ENCODE measurements around the gene WRAP73.

Gene WRAP73, protein sequence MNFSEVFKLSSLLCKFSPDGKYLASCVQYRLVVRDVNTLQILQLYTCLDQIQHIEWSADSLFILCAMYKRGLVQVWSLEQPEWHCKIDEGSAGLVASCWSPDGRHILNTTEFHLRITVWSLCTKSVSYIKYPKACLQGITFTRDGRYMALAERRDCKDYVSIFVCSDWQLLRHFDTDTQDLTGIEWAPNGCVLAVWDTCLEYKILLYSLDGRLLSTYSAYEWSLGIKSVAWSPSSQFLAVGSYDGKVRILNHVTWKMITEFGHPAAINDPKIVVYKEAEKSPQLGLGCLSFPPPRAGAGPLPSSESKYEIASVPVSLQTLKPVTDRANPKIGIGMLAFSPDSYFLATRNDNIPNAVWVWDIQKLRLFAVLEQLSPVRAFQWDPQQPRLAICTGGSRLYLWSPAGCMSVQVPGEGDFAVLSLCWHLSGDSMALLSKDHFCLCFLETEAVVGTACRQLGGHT

GRCh38 chr1:3649342-3650247 lies at the start of gene WRAP73:
Gene WRAP73 (minus strand): TSS chr1:3650103. CDS start chr1:3649999, 104 bp downstream.
- peak; percentile 83 for DNase-seq (ENCODE audit: low spot score)

DNA sequence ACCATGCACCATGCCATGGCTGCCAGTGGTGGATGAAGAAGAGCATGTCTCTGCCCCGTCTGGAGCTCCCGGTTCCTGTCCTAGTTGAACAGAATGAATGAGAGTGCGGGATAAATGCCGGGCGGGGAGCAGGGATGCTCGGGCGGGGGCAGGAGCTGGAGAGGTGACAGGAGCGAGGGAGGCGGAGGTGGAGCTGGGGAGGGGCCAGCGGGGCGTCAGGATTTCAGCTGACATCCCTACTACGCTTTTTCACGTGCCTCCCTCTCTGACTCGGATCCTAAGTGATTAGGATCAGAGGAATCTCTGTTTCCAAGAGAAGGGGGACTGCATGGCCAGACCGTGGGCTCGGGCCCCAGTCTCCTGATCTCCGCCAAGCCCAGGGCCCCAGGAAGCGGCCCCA lies 49.7 kb upstream of the WRAP73 start:
- DNase-seq (ENCODE audit: low spot score), result no peak

DNA sequence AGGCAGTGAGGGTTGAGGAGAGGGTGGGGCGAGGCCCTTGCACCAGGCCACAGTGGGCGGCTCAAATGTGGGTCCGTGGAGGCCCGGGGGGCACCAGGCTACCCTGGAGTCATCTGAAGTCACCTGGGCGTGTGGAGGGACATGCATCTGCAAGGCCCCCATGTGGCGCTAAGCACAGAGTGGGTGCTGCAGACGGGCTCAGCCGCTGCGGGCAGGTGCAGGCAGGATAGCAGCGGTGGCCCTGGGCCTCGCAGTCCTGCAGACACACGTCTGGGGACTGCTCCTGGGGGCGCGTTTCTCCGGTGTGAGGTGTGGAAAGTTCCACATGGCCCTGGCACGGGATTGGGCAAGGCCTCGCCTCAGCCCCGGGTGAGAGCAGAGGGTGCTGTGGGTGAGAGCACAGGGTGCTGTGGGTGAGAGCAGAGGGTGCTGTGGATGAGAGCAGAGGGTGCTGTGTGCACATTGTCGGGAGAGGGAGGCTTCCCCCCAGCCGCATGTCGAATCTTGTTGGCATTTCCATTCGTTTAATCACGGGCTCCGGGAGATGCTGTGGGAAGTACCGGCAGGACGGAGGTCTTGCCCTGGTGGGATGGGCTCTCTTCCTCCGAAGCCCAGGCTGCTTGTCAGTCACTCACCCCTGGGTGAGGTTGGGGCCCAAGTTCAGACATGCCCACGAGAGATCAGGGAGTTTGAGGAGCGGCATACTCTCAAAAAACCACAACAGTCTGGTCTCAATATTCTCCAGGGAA lies 48.9 kb upstream of the WRAP73 start:
- DNase-seq (ENCODE audit: low spot score), result no peak

DNA sequence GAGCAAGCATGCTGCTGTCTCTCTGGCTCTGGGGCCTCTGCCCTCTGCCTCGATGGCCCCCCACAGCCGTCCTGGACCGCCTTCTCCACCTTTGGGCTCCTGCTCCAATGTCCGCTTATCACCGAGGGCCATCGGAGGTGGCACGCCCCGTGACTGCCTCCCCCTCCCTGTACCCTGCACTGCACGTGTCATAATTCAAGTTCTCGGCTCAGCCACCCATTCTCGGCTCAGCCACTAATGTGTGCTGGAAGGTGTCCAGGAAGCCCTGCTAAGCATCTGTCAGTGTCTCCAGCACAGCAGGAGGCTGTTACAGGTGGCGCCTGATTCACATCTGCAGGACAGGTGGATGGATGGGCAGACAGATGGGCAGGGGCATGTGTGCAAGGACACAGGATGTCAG lies 47.9 kb upstream of the WRAP73 start:
- no peak for DNase-seq (ENCODE audit: low spot score)

GRCh38 chr1:3697104-3697503 lies 47.2 kb upstream of the WRAP73 start:
- DNase-seq (ENCODE audit: low spot score), result no peak

DNA sequence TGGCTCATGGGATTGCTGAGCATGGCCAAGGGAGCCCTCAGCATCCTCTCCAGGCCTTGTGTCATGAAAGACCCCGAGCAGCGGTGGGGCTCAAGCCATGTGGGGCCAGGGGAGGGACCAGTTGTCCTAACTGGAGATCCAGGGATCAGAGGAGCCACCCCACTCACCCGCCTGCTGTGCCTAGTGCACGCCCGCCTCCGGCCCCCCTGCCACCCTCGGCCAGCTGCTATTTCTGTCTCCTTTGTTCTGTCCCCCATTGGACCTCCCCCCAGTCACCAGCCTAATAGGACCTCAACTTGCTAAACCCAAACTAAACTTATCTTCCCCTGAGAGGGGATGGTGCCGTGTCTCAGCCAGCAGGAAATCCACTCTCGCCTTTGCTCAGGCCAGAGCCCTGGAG lies 46.8 kb upstream of the WRAP73 start:
- DNase-seq (ENCODE audit: low spot score), result no peak

- peak; percentile 9 for DNase-seq (ENCODE audit: low spot score)
Observed at GRCh38 chr1:3695326-3696217, 45.7 kb upstream of the WRAP73 start.

DNA sequence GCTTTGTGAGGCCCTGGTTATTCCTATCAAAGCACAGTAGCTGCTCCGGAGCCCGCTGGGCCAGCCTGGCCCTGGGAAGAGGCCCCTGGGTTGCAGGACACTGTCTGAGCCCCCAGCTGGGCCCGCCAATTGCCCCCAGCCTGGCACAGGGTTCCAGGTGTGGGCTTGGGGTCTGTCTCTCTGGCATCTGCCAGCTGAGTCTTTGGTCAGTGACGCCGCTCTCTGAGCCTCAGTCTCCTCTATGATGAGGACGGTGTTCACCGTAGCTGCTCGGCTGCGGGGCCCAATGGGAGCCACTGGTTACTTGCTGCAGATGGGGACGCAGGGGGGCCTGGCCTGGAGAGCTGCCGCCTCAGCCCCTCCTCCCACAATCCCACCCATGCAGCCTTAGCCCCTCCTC lies 43.4 kb upstream of the WRAP73 start:
- DNase-seq (ENCODE audit: low spot score), result no peak

GRCh38 chr1:3692598-3692997 lies 42.7 kb upstream of the WRAP73 start:
- DNase-seq (ENCODE audit: low spot score), result no peak

DNA sequence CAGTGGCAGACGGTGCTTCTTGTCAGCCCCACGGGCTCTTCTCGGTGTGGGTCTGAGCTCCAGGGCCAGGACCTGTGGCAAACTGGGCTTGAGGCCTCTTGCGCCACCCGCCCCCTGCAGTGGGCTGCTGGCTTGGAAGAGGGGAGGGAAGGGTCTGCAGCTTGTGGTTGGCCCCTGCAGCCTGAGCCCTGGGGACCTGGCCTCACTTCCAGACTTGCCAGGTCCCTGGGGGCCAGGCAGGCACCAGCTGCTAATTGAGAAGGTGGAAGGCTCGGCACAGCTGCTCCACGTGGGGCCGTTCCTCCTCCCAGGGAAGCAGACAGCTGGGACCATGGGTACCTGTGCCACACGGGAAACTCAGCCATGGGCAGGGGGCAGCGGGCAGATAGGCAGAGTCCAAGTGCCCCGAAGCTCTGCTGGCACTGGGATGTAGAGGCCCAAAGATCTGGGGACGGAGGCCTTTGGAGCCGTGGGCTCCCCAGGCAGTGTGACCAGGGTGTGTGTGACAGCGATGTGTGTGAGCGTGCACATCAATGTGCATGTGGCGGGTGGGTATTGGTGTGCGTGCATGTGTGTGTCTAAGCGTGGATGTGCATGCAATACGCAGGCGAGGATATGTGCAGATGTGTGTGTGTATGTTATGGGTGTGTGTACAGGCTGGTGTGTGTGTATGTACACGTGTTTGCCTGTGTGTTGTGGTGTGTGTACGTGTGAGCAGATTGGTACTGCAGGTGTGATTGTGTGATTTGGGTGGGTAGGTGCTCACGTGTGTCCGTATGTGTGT lies 41.7 kb upstream of the WRAP73 start:
- DNase-seq (ENCODE audit: low spot score), result no peak

- no peak for DNase-seq (ENCODE audit: low spot score)
Observed at GRCh38 chr1:3690282-3691065, 40.6 kb upstream of the WRAP73 start.

DNA sequence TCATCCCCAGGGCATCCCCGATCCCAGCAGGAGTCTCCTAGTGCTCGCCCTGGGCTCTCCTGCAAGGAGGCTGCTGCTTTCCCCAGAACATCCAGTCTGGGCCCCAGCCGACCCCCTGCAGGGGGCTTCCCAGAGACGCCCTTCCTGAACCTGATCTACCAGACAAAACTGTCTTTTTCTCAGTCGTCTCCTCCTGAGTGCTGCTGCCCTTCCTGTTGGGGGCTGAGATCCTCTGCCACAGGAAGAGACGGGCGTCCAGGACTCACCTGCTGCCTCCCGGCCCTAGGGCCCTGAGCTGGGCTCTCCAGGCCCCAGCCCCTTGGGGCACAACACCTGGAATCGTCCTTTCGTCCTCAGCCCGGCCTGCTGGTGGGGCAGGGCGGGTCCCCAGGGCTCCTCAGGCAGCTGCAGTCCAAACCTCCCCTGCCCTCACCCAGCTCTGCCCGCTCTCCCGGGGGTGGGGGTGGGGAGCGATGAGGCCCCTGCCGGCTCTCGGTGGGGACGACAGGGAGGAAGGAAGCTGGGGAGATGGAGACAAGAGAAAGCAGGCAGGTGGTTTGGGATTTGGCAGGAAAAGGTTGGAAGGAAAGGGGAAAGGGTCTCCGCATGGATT lies 39.3 kb upstream of the WRAP73 start:
- no peak for DNase-seq (ENCODE audit: low spot score)

- DNase-seq (ENCODE audit: low spot score), result no peak
Observed at GRCh38 chr1:3688356-3689137, 38.6 kb upstream of the WRAP73 start.

DNA sequence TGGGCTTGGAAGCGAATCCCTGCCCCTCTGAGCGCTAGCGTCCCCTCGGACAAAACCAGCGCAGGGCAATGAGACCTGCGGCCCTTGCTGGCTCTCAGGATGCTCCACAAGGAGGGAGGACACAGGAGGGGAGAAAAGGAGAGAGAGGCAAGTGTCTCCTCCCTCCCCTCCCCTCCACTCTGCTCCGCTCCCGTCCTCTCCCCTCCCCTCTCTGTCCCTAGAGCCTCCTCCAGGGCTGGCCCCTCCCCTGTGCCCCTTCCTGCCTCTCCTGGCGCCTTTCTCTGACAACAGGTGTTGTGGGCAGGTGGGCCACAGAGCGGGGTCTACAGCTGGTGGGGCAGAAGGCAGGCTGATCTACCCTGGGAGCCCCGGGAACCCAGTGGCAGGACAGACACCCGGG lies 37.6 kb upstream of the WRAP73 start:
- DNase-seq (ENCODE audit: low spot score), result no peak

DNA sequence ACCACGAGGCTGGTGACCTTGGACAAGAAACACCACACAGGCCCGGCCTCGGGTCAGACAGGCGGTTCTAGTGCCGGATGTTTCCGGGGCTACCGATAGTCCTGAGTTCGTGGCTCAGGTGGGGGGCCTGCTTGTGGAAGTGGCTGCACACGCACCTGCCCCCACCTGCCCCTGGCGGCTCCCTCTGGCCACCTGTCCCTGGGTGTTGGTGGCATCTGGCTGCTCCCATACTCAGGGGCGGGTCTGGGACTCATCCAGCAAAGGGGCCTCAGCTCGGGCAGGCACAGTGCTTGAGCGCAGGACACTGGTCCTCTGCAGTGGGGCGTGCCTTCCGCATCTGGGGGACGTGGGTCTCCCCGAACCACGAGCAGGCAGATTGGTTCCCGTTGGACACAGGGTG lies 36.0 kb upstream of the WRAP73 start:
- DNase-seq (ENCODE audit: low spot score), result no peak

GRCh38 chr1:3685222-3685621 lies 35.3 kb upstream of the WRAP73 start:
- DNase-seq (ENCODE audit: low spot score), result no peak

DNA sequence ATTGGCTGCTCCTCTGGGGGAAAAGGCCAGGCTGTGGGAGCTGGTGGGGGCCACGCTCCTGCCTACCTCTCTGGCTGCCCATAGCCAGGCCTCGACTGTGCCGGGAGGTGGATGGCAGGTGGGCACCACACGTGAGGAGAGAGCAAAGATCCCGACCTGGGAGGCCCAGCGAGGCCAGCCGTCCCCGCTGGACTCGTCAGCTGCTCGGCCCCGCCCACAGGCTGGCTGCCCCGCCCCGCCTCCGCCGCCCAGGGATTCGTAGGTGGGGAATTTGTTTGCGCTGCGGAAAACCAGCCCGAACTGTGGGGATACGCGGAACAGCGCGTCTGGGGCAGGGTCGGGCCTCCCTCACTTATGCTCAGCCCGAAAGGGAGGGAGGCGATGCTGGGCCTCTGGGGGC lies 34.1 kb upstream of the WRAP73 start:
- no peak for DNase-seq (ENCODE audit: low spot score)

GRCh38 chr1:3683197-3683596 lies 33.3 kb upstream of the WRAP73 start:
- no peak for DNase-seq (ENCODE audit: low spot score)
